Kidney epithelial cell (primary cell): ENCODE data around the gene ZMIZ1. TPM values are rescaled to one million over a fixed set of nuclear protein-coding genes. Genes with fewer than 3 reads are reported as not detected.

Source experiments
- DNase-seq: peaks from one replicate; pipeline ENCODE4 v3.0.0-alpha.2; 2010; ENCODE audit warnings: low read depth
- H3K27me3 ChIP-seq: 2 replicates; pipeline ENCODE4 v1.6.0; 2011; ENCODE audit warnings: low read length; ENCODE audit not compliant: control insufficient read depth, insufficient read depth
- H3K36me3 ChIP-seq: 2 replicates; pipeline ENCODE4 v1.5.1; 2011; ENCODE audit warnings: low read length; ENCODE audit not compliant: control insufficient read depth, insufficient read depth
- H3K4me3 ChIP-seq: 2 replicates; pipeline ENCODE4 v1.5.1; 2011; ENCODE audit warnings: low read depth, mild to moderate bottlenecking, control low read depth, low read length
- CTCF ChIP-seq: IDR thresholded peaks from 2 replicates; pipeline ENCODE4 v1.5.1; 2011; ENCODE audit warnings: mild to moderate bottlenecking, moderate library complexity, low read length, control low read depth, inconsistent platforms; ENCODE audit not compliant: insufficient read depth, poor library complexity, severe bottlenecking
- total RNA-seq: library from RNA; depleted of rRNA; stranded (reverse); fragments of >200 nt; gene quantifications from 2 replicates; pipeline ENCODE4 v1.2.3, GENCODE V29; 2015

ZMIZ1 gene
- total RNA-seq, 1 donor from 2014 or later = 57.5 TPM

- H3K27me3 ChIP-seq = no peaks in the 10 kb centered on the region
- peak; percentile 92 for DNase-seq
- TF ChIP-seq CTCF = no peak
- no peak overlapping the region for H3K4me3 ChIP-seq
- H3K36me3 ChIP-seq = peaks cover 2% of the 10 kb centered on the region
Observed at GRCh38 chr10:79111427-79111826, 42.7 kb downstream of the ZMIZ1 start.

GRCh38 chr10:79111846-79112614 is 43.3 kb downstream of the ZMIZ1 start:
- no peak overlapping the region for H3K4me3 ChIP-seq
- DNase-seq = no peak
- H3K36me3 ChIP-seq = peaks cover 2% of the 10 kb centered on the region
- no peak for TF ChIP-seq CTCF
- H3K27me3 ChIP-seq = no peaks in the 10 kb centered on the region

GRCh38 chr10:79112881-79113431 is 44.2 kb downstream of the ZMIZ1 start:
- Histone ChIP-seq H3K4me3 (no peak overlapping the region), H3K27me3 (no peaks in the 10 kb centered on the region), H3K36me3 (peaks cover 3% of the 10 kb centered on the region)
- TF ChIP-seq CTCF = no peak
- peak; percentile 69 for DNase-seq

- Histone ChIP-seq H3K4me3 (no peak overlapping the region), H3K36me3 (peaks cover 3% of the 10 kb centered on the region), H3K27me3 (no peaks in the 10 kb centered on the region)
- no peak for TF ChIP-seq CTCF
- no peak for DNase-seq
Observed at GRCh38 chr10:79113827-79114226, 45.1 kb downstream of the ZMIZ1 start.

- no peak for TF ChIP-seq CTCF
- Histone ChIP-seq H3K4me3 (no peak overlapping the region), H3K27me3 (no peaks in the 10 kb centered on the region), H3K36me3 (peaks cover 5% of the 10 kb centered on the region)
- DNase-seq = no peak
Observed at GRCh38 chr10:79115302-79115701, 46.5 kb downstream of the ZMIZ1 start.
